ENCODE measurements around the gene EYA2.

DNA sequence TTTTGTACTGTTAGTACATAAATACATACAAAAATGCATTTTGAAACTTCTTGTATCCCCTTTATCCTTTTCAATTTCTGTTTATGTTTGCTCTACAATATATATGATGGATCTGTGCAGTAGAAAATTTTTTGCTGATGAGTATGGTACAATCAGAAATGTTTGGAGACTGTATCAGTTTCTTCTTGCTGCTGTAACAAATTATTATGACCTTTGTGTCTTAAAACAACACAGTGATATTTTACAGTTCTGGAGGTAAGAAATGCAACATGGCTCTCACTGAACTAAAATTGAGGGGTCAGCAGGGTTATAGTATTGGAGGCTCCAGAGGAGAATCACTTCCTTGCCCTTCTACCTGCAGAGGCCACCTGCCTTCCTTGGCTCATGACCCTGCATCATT lies 184.4 kb downstream of the EYA2 start:
- TF ChIP-seq POLR2AphosphoS5 (IDR thresholded peaks at IDR 0.05; ENCODE audit: borderline replicate concordance, low read depth, low read length): no peak
- no peak for TF ChIP-seq EZH2 (IDR thresholded peaks at IDR 0.05)

Measured in SK-N-MC (cell line).